GM19463 (cell line): ENCODE data around the gene CCN5.
"Not testable (repeated sequence)": the region's sequence is repeated elsewhere in the genome, so short reads cannot be mapped to it uniquely, and the experiment has no call there.

Experiments
- ATAC-seq: cut with Tn5 transposase; IDR thresholded peaks from one replicate; pipeline ENCODE4 v1.9.1; 2021; ENCODE audit warnings: mild to moderate bottlenecking, moderate library complexity; ENCODE audit not compliant: unreplicated experiment

The CCN5 gene

GRCh38 chr20:44694159-44694558 is 21.0 kb upstream of the CCN5 start:
- ATAC-seq = no peak

DNA sequence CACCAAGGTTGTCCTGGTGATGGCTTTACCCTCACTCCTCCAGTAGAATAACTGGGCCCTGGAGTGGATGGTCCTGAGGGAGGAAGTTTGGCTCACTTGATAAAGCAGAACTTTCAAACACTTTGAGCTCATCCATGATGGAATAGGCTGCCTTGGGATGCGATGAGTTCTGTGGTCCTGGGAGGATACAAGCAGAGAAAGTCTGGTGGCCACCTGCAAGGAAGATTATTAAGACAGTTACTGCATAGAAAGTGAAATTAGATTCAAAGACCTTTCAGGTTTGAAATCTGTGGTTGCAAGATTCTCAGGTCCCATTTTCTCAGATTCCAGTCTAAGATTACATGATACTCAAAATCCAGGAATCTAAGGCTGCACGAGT is 19.9 kb upstream of the CCN5 start:
- ATAC-seq = no peak

- ATAC-seq = no peak
These were observed 19.4 kb upstream of the CCN5 start for GRCh38 chr20:44695674-44696300.

DNA sequence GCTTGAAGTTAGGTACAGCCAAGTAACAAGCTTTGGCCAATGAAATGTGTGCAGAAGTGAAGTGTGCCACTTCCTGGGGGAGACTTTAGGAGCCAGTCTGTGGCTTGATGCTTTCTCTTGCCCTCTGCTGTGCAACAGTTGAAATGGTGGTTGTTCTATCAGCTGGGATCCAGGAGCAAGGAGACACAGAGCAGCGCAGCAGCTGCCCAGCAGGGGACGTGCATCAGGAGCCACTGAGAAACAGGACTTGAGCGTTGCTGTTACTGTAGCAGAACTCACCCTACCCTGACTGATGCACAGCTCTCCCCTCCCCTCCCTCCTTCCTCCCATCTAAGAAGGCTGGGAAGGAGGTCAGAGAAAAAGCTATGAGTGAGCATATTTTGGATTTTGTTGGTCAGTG is 18.9 kb upstream of the CCN5 start:
- no peak for ATAC-seq

- ATAC-seq = not testable (repeated sequence)
These were observed 18.1 kb upstream of the CCN5 start for GRCh38 chr20:44697041-44697440.

DNA sequence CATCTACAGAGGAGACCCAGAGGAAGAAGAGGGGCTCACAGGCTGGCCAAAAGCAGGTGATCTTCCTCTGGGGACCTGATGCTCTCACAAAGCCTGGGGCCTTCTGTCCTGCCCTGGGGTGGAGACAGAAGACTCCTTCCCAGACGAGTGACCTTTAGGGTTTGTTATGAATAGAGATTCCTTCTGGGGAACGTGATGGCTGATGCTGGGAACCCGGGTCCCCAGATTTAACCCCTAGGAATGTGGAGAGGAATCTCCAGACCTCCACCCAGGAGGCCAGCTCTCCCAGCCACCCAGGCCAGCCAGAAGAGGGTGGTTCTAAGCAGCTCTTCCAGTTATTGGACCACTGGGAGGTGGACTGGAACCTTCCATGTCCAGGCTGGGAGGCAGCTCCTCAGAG is 16.8 kb upstream of the CCN5 start:
- no peak for ATAC-seq

- ATAC-seq = no peak
These were observed 14.9 kb upstream of the CCN5 start for GRCh38 chr20:44700306-44700705.

DNA sequence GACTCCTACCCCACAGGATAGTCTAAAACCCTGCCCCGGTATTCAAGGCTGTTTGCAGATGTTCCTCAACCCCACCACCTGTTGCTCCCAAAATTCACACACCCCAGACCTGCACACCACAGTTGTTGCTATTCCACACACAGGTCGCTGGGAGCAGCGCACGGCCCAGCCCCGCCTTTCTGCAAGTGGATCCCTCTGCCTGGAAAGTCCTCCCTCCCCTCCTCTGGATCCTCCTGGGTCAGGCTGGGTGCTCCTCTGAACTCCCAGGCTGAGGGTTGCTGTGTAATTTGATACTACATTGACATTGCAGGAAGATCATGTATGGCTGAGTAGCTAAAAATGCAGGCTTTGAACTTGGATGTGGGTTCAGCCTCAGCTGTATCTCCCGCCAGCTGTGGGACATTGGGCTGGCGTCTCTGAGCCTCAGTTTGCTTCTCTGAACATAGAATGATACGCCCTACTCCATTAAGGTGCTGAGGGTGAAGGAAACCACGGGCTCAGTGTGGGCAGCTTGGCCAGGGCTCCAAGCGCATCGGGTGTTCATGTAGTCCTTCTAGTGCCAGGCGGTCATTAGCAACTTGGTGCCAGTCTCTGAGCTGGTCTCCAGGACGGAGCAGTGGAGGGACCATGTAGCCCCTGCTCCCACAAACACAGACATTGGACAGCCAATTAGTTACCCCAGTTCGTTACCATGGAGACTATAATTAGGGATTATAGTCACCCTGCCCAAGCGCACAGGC is 13.9 kb upstream of the CCN5 start:
- ATAC-seq = no peak

DNA sequence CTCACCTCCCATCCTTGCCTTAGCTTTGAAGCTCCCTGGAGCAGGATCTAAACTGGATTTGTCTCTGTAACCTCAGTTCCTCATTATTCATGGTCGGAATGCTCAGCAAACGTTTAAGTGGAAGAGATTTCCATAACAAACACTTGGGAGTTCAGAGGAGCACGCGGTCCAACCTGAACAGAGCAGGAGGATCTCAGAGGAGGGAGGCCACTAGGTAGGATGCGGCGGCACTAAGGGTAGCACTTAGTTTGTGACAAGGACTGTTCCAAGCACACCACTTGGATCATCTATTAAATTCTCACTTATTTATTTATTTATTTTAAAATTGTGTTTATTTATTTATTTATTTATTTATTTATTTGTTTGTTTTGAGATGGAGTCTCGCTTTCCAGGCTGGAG is 13.3 kb upstream of the CCN5 start:
- no peak for ATAC-seq

GRCh38 chr20:44702776-44703175 is 12.4 kb upstream of the CCN5 start:
- ATAC-seq = no peak

DNA sequence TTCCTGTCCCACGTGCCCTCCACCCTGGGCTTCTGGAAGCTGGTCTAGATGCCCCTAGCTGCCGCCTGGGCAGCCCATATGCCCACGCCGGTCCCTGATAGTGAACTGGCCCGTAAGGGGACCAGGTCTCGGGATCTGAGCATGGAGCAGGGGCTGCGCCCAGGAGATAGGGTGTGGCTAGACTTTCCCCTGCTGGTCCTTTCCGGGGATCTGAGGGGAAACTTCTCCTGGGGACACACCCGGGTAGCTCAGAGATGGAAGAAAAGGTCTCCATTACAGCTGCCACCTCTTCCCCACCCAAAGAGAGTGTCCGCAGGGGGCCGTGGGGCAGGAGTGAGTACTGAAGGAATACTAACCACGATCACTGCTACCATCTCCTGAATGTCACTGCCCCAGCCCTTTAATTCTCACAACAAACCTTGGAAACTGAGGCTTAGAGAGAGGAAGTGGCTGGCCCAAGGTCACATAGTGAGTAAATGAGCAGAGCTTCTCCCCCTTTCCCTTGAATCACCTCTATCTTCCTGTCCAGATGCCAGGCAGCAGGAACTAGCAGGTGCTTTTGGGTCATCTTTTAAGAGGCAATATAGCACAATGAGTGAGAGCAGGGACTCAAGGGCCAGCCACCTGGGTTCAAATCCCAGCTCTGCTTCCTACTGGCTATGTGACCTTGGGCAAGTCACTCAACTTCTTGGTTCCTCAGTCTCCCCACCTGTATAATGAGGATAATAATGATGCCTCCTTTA is 11.8 kb upstream of the CCN5 start:
- ATAC-seq = no peak

DNA sequence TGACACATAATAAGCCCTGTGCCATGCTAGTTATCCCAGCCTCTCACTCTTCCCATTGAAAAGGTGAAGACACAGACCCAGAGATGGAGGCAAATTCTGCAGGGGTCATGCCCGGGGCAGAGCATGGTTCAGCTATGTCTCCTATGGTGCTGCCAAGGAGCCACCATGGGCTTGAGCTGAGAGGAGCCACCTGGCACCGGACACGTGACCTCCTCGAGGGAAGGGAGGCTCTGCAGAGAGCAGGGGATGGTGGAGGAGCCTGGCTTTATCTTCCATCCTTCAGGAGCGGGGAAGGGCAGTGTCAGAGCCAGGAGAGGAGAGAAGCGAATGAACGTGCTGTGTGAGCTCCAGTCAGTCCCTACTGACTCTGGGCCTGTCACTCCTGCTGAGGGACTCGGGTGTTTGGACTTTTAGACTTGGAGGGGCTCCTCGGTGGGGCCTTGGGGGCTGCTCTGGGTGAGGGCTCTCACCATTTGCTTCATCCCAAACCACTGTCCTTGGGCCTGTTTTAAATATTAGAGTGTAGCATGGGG is 11.1 kb upstream of the CCN5 start:
- no peak for ATAC-seq

- ATAC-seq = no peak
These were observed 10.6 kb upstream of the CCN5 start for GRCh38 chr20:44704551-44704971.

- no peak for ATAC-seq
These were observed 9.6 kb upstream of the CCN5 start for GRCh38 chr20:44705364-44706094.

DNA sequence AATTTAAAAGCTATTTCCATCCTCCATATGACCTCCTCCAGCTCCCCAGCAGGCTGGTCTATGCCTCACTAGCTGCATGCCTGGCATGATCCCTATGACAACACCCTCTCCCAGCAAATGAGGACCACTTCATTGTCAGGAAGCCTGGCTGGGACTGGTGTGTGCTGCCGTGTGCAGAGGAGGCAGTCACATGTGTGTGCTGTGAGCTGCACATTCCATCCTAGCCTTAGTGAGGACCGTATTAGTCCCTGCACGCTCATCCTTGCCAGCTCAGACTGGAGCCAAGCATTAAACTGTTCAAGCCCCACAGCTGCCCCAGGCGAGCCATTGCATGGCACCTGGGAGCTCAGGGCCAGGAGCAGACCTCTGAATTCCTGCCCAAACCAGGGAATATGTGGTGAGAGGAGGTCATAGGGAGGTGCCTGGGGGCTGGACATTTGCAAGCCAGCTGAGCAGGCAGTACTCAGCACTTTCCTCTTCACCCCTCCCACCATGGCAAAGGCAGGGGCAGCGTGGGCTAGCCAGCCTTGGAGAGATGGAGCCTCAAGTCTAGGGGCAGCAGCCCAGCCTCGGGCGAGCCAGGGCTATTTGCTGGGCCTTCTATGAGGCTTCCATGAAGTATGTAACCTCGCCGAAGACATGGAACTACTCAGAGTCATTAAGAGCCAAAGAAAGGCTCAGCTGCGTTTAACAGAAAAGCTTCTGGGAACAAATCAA is 8.7 kb upstream of the CCN5 start:
- no peak for ATAC-seq

- ATAC-seq = no peak
These were observed 8.1 kb upstream of the CCN5 start for GRCh38 chr20:44707018-44707579.

DNA sequence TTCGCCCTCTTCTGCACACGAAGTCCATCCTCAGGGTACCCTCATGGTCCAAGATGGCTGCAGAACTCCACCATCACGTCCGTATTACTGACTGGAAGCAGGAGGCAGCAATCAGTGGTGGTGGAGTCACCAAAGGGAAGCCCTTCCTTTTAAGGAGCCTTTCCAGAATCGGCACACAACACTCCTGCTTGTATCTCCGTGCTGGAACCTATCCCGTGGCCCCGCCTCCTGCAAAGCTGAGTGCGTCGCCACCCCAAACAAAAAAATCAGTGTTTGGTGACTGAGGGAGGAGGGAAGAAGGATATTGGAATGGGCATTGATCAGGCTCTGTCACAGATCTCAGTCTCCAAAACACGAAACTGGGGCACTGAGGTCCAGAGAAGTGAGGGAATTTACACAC is 5.8 kb upstream of the CCN5 start:
- no peak for ATAC-seq

GRCh38 chr20:44709797-44710196 is 5.4 kb upstream of the CCN5 start:
- no peak for ATAC-seq

DNA sequence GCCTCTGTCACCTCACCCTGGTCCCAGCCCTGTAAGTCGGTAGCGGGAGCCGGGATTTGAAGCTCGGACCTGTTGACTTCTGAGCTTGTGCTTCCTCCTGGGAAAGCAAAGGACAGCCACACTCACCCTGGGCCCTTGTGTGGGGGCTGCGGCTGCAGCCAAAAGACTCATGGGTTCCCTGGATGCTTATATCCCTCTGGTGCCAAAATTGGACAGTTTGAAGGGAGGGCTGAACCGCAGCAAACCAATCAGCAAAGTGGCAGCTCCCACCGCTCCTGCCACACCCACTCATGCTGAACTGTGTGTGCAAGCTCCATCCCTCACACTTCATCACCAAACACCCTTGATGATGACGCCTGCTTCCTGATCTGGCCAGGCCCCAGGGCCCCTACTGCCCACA is 3.9 kb upstream of the CCN5 start:
- ATAC-seq = no peak

- no peak for ATAC-seq
These were observed 968 bp upstream of the CCN5 start for GRCh38 chr20:44714102-44714700.
